Measurements from ENCODE around the gene HDAC5.
"Not testable (repeated sequence)": the region's sequence is repeated elsewhere in the genome, so short reads cannot be mapped to it uniquely, and the experiment has no call there.

Gene HDAC5

GRCh38 chr17:44132275-44132821 is 8.9 kb upstream of the HDAC5 start:
- DNase-seq = no peak

- not testable (repeated sequence) for DNase-seq
Measured at GRCh38 chr17:44131372-44131771, 7.9 kb upstream of the HDAC5 start.

- no peak for DNase-seq
Measured at GRCh38 chr17:44130693-44131349, 7.4 kb upstream of the HDAC5 start.

GRCh38 chr17:44128383-44128782 is 4.9 kb upstream of the HDAC5 start:
- no peak for DNase-seq

- no peak for DNase-seq
Measured at GRCh38 chr17:44124118-44124438, 637 bp upstream of the HDAC5 start.

GRCh38 chr17:44122816-44123355 is 555 bp downstream of the HDAC5 start:
- peak; percentile 39 for DNase-seq

- no peak for DNase-seq
Measured at GRCh38 chr17:44121997-44122815, 1.2 kb downstream of the HDAC5 start.

- DNase-seq = no peak
Measured at GRCh38 chr17:44120851-44121605, 2.4 kb downstream of the HDAC5 start.

GRCh38 chr17:44120281-44120680 is 3.2 kb downstream of the HDAC5 start:
- DNase-seq = not testable (repeated sequence)

- DNase-seq = no peak
Measured at GRCh38 chr17:44119798-44120197, 3.6 kb downstream of the HDAC5 start.

GRCh38 chr17:44119062-44119461 is 4.4 kb downstream of the HDAC5 start:
- DNase-seq = no peak

GRCh38 chr17:44118427-44119050 is 4.9 kb downstream of the HDAC5 start:
- no peak for DNase-seq

- DNase-seq = no peak
Measured at GRCh38 chr17:44117351-44117750, 6.1 kb downstream of the HDAC5 start.

- DNase-seq = peak; percentile 26
Measured at GRCh38 chr17:44115585-44116415, 7.6 kb downstream of the HDAC5 start.

- no peak for DNase-seq
Measured at GRCh38 chr17:44113868-44114840, 9.3 kb downstream of the HDAC5 start.

GRCh38 chr17:44113382-44113781 is 10.1 kb downstream of the HDAC5 start:
- no peak for DNase-seq

- no peak for DNase-seq
Measured at GRCh38 chr17:44112284-44113280, 10.9 kb downstream of the HDAC5 start.

- DNase-seq = no peak
Measured at GRCh38 chr17:44111777-44112176, 11.7 kb downstream of the HDAC5 start.

All from activated naive CD4-positive, alpha-beta T cell treated with anti-CD3 and anti-CD28 coated beads, Interleukin-2, amount 50 U/mL, for 16 hours (primary cell).